Chondrocyte (in vitro differentiated cells): ENCODE results near the gene COL6A2. TPM values are rescaled to one million over a fixed set of nuclear protein-coding genes. Genes with fewer than 3 reads are reported as not detected.
"Not testable (repeated sequence)": the region's sequence is repeated elsewhere in the genome, so short reads cannot be mapped to it uniquely, and the experiment has no call there.

Experiments used
- DNase-seq: peaks from one replicate; pipeline ENCODE4 v3.0.0; 2021; ENCODE audit warnings: mixed read lengths, low spot score
- H3K27ac Mint-ChIP-seq: one replicate; pipeline ENCODE4 v1.8.0; 2021; ENCODE audit warnings: mild to moderate bottlenecking, moderate library complexity, mixed read lengths; ENCODE audit not compliant: unreplicated experiment
- H3K27me3 Mint-ChIP-seq: 2 replicates; pipeline ENCODE4 v1.8.0; 2021; ENCODE audit warnings: low read depth, mixed read lengths
- H3K36me3 Mint-ChIP-seq: 2 replicates; pipeline ENCODE4 v1.8.0; 2021; ENCODE audit warnings: low read depth, mixed read lengths
- H3K4me1 Mint-ChIP-seq: 2 replicates; pipeline ENCODE4 v1.8.0; 2021; ENCODE audit warnings: low read depth, mild to moderate bottlenecking, mixed read lengths
- H3K4me3 Mint-ChIP-seq: one replicate; pipeline ENCODE4 v1.8.0; 2021; ENCODE audit warnings: mild to moderate bottlenecking, moderate library complexity, mixed read lengths; ENCODE audit not compliant: unreplicated experiment
- H3K9me3 Mint-ChIP-seq: 2 replicates; pipeline ENCODE4 v1.8.0; 2021; ENCODE audit warnings: low read depth, mixed read lengths
- total RNA-seq: library from RNA; stranded (reverse); gene quantifications from 3 replicates; pipeline ENCODE4 v1.2.1, GENCODE V29; 2021
- TF ChIP-seq, protein P1 (sequence below): fragments of 200-600 bp; sonication (generic); IDR thresholded peaks from 2 replicates; pipeline ENCODE4 v1.5.0; 2021; ENCODE audit warnings: antibody characterized with exemption, mild to moderate bottlenecking, moderate library complexity

COL6A2 gene
- total RNA-seq, 1 donor from 2014 or later = 1,646 TPM

DNA sequence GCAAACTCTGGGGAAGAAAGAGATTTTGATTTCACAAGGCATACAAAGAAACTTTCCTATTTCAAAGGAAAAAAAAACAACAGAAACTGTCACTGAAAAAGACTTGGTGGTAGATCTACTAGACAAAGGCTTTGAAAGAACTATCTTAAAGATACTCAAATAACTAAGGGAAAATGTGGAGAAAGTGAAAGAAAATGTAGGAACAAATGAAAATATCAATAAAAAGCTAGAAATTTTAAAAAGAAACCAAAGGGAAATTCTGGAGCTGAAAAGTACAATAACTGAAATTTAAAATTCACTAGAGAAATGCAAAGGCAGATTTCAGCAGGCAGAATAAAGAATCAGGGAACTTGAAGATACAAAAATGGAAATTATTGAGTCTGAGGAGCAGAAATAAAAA lies 6.2 kb downstream of the COL6A2 start:
- peaks cover 31% of the 10 kb centered on the region for H3K9me3 Mint-ChIP-seq
- DNase-seq = no peak
- H3K36me3 Mint-ChIP-seq = peaks cover 52% of the 10 kb centered on the region

DNA sequence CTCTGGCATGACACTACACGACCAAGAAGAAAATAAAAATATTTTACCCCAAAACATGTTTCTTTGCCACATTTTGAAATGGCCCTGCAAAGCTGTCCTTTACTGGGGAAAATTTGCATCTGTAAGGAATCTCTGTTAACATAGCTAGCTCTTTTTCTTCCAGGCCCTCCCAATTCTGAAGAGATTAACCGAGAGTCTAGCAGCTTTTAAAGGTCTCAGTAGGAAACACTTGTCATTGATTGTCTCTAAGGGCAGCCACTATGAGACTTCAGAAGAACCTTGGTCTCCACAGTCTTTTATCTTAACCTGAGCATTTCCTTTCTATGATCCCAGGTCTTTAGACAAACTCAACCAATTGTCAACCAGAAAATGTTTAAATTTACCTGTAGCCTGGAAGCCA lies 9.5 kb downstream of the COL6A2 start:
- Mint-ChIP-seq H3K36me3 (peaks cover 38% of the 10 kb centered on the region), H3K9me3 (peaks cover 21% of the 10 kb centered on the region), H3K4me1 (peaks cover 29% of the 10 kb centered on the region)
- not testable (repeated sequence) for H3K27ac Mint-ChIP-seq, H3K4me3 Mint-ChIP-seq, DNase-seq, H3K27me3 Mint-ChIP-seq

More for the DNA sequence above, 6.2 kb downstream of the COL6A2 start:
- H3K4me3 Mint-ChIP-seq = no peak overlapping the region
- H3K4me1 Mint-ChIP-seq = peaks cover 50% of the 10 kb centered on the region
- H3K27ac Mint-ChIP-seq = peak overlapping the region; percentile 60
- TF ChIP-seq, protein P1, sequence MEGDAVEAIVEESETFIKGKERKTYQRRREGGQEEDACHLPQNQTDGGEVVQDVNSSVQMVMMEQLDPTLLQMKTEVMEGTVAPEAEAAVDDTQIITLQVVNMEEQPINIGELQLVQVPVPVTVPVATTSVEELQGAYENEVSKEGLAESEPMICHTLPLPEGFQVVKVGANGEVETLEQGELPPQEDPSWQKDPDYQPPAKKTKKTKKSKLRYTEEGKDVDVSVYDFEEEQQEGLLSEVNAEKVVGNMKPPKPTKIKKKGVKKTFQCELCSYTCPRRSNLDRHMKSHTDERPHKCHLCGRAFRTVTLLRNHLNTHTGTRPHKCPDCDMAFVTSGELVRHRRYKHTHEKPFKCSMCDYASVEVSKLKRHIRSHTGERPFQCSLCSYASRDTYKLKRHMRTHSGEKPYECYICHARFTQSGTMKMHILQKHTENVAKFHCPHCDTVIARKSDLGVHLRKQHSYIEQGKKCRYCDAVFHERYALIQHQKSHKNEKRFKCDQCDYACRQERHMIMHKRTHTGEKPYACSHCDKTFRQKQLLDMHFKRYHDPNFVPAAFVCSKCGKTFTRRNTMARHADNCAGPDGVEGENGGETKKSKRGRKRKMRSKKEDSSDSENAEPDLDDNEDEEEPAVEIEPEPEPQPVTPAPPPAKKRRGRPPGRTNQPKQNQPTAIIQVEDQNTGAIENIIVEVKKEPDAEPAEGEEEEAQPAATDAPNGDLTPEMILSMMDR = no peak
- H3K27me3 Mint-ChIP-seq = no peaks in the 10 kb centered on the region

GRCh38 chr21:46108827-46109312 lies 11.0 kb downstream of the COL6A2 start:
- Mint-ChIP-seq H3K4me3 (no peak overlapping the region), H3K27ac (peak overlapping the region; percentile 2), H3K27me3 (no peaks in the 10 kb centered on the region), H3K9me3 (peaks cover 6% of the 10 kb centered on the region), H3K4me1 (peaks cover 21% of the 10 kb centered on the region), H3K36me3 (peaks cover 37% of the 10 kb centered on the region)
- DNase-seq = no peak
- TF ChIP-seq, protein P1 = no peak

GRCh38 chr21:46109313-46110221 lies 11.7 kb downstream of the COL6A2 start:
- Mint-ChIP-seq H3K9me3 (no peaks in the 10 kb centered on the region), H3K36me3 (peaks cover 32% of the 10 kb centered on the region), H3K27me3 (no peaks in the 10 kb centered on the region), H3K4me3 (no peak overlapping the region), H3K4me1 (peaks cover 14% of the 10 kb centered on the region), H3K27ac (no peak overlapping the region)
- TF ChIP-seq, protein P1 = no peak
- DNase-seq = peak; percentile 68

GRCh38 chr21:46110499-46111192 lies 12.7 kb downstream of the COL6A2 start:
- Mint-ChIP-seq H3K9me3 (no peaks in the 10 kb centered on the region), H3K27ac (peak overlapping the region; percentile 32), H3K36me3 (peaks cover 37% of the 10 kb centered on the region), H3K4me1 (peaks cover 12% of the 10 kb centered on the region), H3K27me3 (no peaks in the 10 kb centered on the region), H3K4me3 (no peak overlapping the region)
- TF ChIP-seq, protein P1 = no peak
- DNase-seq = no peak
